NOMO-1 (cell line): Measurements from ENCODE around the gene MALAT1.

Experiments used
- DNase-seq, 2 experiments: peaks; one replicate each; lab custom pipeline; 2025; ENCODE audit not compliant: unreplicated experiment in 2 of 2; lab: John Stamatoyannopoulos, UW

The MALAT1 gene

DNA sequence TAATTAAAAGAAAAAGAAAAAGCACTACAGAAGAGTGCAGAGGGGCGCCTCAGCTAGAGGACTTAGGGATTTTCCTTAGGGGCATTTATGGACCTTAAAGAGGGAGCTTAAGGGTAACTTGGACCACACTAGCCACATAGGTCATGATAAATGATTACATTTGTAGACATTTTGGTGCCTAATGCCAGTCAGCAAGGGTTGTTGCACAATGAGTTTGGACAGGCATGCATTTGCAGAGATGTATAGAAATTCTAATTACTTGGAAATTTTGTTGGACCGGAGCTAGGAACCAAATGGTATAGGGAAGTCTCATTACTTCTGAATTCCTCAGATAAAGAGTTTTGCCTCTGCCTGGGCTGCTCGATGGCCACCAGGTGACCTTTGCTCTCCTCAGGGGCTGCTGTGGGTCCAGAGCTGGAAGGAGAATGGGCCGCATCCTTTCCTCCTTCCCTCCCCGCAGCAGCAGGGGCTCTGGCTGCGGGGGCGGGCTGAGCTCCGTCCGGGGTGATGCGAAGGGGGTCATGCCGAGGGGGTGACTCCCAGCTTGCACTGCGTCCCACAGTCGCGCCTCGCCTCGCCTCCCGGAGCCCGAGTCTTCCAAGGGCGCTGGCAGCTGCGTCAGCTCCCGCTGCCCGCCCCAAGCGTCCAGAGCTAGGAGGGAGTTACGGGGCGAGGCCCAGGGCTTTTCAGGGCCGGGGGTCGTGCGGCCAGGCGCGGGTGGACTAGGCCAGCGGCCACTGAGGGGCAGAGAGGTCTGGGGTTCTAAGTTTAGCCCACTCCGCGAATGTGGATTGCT is 20.3 kb upstream of the MALAT1 start:
- no peak for DNase-seq

DNA sequence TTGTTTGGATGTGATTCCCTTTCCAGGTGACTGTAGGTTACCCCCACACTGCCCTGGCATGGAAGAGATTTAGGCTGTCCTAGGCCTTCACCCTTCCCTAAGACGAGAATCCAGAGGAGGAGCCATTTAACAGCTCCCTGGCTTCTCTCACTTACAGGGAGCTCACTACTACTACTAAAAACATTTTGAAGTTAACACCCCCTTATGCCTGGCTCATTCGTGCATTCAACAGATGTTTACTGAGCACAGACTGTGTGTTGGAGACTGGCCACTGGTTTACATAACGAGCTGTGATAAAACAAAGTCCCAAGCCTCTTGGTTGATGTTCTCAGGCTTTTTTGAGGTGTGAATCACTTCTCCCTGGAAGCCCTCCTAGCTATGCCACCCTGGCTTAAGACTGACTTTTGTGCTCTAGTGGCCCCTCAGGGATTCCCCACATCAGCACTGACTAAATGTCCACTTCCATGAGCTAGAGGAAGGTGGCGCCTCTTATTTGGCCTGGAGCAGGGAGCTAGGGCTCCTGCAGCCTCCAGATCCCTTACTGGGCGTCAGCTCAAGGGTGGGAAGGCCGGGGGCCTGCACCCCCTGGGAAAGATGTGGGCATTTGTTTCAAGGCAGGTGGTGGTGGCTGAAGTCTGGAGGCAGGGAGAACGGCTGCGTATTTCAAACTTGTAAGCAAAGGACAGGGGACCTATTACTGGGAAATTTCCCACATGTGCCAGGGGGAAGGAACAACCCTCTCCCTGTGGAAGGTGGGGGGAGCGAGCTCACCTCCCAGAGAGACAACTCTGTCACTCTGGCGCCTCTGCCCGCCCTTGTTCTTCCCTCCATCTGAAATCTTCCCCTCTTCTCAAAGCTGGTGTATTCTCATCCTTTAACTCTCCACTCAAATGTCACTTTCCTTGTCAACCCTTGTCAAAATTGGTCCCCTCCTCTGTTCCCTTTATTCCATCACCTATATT is 19.4 kb upstream of the MALAT1 start:
- DNase-seq = no peak

DNA sequence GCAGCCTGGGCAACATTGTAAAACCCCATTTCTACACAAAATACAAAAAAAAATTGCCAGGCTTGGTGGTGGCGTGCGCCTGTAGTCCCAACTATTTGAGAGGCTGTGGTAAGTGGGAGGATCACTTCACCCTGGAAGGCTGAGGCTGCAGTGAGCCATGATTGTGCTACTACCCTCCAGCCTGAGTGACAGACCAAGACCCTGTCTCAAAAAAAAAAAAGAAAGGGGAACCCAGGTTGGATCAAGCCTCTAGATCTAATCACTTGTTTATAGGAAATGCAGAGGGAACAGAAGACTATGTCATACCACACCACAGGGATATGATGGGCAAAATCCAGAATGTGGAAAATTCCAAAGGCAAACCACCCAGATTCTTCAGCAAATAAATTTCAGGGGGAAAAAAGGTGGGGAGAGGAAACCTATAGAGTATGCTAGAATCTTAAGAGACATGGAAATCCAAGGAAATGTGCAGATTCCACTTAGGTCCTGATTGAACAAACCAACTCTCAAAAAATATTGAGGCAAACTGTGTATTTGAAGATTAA is 16.5 kb upstream of the MALAT1 start:
- DNase-seq = no peak

DNA sequence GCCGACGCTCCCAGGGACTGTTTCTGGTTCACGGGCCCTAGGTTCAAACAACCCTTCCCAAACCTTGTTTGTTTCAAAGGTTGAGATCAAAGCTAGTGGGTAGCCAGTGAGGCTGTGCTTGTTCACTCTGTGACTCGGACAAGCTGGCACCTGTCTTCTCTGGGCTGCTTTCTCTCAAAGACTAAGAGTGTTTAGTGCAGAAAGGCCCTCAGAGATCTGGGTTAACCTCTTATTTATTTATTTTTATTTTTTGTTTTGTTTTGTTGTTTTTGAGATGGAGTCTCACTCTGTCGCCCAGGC is 13.0 kb upstream of the MALAT1 start:
- DNase-seq = no peak

DNA sequence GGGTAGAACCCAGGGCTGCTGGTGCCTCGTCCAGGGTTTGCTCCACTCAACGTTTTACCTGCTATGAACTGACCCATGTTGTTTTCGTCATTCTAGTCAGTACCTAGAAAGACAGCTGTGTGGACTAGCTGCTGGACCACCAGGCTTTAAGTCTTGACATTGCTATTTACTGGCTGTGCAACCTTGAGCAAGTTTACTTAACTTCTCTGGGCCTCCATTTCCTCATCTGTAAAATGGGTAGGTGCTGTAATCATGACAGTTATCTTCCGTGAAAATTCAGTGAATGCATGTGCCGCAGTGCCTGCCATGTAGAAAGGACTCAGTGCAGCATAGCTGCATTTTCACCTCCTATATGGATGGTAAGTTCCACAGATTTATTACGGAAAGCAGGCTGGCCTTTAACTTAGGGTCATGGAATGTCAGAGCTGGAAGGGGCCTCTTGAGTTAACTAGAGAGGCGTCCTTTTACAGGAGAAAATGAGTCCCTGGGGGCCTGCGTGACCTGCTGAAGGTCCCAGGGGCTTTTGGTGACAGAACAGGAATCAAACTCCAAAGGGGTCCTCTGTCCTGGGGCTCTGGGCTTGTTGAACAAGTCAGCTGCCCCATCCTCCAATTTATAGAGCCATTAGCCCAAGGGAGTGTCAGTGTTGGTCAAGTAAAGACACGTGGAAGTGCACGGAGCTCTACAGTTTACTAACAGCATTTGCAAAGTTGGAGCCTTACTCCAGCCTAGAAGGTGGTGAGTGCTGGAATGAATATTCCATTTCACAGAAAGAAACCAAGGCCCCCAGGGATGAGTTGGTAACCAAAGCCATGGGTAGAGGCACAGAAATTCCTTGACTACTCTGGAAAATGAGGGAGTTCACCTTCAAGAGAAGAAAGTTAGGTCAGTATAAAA is 12.0 kb upstream of the MALAT1 start:
- no peak for DNase-seq

DNA sequence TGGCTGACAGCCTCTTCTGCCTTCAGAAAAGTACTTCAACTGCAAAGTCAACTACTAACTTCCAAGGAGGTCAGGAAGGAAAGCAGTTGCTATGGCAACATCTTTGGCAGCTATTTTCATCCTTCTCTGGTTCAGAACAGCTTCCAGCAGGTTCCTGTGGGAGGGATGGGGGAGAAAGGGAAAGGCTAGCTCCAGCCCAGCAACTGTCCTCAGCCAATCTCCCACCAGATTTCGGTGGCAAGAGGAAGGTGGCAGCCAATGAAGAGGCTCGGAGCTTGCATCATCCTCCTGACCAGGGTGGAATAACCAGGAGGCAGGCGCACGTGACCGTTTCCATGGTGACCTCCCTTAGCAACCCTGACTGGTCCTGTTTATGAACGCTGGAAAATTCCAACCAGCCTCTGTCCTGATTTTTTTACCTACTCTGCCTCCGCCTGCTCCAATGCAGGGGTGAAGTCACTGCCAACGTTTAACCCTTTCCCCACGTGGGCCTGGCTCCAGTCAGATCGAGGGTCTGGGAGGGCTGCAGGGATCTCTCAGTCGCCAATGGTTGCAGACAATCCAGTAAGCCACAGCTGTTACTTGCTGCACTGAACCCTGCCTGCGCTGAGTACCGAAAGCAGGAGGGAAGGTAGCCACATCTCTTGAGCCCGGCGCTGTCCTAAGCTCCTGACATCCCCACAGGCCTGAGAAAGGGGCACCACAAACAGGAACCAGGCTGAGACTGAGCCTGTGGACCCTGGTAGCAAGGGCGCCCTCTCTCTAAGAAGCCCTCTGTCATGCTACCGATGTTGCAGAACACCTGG is 11.2 kb upstream of the MALAT1 start:
- DNase-seq = peak; percentile 72 to 74

DNA sequence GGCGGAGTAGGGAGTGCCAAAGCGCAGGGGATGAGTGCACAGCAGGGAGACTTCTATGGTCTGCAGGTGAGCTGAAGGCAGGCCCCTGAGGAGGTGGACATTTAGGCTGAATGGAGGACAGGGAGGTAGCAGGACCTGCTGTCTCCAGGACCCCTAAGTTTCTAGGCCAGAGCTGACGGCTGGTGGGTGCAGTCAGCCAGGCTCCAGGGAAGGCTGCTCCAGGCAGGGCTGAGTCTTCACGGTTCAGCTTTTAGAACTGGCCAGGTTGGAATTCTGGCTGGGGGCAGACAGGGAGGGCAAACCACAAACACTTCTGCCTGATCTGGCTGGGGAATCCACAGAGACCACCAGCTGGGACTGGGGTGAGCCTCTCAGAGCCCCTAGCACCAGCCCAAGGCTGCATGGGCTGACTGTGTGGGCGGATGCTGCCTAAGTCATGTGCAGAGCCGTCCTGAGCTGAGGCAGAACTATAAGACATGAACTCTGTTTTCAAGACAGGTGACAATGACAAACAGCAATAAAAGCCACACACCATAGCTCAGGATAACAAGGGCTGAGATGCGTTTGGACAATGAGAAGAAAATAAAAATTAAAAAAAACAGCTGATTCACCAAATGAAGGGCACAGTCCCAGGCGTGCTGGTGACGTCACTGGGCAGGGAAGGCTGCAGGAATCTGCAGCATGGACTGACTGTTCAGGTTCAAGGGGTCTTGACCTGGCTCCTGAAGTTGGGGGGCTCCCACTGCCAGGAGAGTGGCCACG is 10.4 kb upstream of the MALAT1 start:
- no peak for DNase-seq

DNA sequence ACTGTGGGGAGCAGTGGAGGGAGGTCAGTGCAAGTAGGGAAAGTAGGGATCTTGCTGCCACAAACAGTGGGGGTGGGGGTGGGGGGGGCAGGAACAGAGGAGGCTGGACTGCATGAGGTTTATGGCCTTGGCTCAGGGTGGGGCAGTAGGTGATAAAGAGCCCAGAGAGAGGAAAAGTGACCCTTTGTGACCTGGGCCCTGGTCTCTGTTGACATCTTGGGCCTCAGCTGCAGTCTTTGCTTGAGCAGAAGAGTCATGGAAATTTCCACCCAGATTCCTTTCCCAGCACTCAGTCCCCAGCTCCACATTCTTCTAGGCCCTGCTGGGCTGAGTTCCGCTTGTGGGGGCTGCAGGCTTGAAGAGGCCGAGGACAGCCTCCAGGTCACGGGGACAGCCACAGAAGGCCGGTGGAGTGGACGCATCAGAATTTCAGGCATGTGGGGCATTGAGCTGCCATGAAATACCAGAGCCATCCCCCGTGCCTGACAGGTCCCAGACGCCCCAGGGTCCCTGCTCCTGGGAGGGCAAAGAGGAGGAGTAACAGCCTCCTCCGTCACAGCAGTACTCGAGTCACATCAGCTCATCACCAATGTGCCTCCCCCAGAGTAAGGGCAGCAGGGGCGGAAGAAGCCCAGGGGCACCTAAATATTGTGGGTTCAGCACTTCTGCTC is 9.7 kb upstream of the MALAT1 start:
- DNase-seq = no peak

DNA sequence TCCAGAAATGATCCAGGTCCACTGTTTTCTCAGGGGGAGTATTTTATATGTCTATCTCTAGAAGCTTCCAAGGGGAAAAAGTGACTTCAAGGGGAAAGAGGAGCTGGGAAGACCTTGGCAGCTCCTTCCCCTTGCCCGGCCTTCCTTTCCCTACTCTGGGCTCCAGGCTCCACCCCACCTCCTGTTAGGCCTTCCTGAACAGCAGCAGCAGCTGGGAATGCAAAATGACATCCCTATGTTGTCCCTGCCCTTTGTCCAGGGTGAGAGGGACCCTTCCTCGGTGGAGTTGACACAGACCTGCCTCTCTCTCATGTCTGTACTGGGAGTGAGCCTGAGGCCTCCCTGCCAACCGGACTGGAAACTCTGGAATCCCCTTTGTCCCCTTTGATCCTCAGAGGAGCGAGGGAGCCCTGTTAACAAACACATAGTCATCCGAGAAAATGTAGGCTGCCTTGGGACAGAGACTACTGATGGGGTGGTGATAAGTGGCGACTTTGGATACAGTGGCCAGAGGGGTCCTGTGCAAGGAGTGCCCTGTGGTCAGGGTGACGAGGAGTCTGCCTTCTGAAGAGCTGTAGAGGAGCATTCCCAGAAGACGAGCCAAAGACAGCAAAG is 9.0 kb upstream of the MALAT1 start:
- DNase-seq = no peak

DNA sequence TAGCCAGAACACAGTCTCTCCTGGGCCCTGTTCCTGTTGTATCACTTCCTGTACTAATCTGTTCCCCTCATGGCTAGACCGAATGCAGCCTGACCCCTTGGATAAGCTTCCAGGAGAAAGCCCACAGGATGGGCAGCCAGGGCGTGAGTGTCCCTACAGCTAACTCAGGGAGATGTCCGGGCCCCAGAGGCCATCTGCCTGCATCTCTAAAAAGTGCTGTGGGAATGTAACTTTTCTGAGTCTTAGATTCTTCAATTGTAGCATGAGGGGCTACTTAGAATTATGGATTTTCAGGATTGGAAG is 7.7 kb upstream of the MALAT1 start:
- no peak for DNase-seq

DNA sequence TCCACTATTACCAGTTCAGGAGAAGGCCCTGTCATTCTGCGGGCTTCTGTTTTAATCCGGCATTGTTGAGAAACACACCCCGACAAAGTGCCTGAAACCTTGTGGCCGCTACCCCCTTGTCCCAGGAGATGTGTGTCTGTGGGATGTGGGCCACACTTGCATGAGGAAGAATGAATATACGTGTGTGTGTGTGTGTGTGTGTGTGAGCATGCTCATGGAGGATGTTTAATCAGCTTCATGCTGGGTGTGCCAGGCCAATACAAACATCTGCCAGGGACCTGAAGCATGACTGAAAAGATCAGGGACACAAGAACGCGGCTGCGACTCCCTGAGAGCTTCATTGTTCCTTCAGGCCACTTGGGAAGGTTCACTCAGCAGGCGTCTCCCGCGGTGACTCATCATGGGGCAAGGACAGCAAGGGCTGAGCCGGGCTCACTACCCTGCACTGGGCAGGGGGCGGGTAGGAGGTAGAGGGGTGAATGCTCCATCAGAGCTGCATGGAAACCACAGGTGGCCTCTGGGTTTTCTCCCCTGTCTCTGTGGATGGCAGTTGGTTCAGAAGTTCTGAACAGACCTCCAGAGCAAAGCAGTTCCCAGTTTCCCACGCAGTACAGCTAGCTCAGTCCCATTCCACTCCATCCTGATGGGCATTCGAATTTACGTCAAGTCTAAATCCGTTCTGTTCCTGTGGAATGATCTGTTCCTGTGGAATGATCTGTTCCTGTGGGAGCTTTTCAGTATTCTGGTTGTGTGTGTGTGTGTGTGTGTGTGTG is 7.0 kb upstream of the MALAT1 start:
- DNase-seq = no peak

DNA sequence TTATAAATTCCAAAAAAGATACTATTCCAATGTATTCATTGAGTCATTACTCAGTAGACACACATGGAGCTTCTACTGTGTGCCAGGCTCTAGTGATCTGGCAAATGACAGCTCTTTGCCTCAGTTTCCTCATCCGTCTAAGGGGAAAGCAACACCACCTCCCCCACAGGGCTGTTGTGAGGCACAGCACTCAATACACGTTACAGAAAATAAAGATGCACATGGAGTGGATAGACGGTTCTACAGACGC is 6.5 kb upstream of the MALAT1 start:
- DNase-seq = no peak

DNA sequence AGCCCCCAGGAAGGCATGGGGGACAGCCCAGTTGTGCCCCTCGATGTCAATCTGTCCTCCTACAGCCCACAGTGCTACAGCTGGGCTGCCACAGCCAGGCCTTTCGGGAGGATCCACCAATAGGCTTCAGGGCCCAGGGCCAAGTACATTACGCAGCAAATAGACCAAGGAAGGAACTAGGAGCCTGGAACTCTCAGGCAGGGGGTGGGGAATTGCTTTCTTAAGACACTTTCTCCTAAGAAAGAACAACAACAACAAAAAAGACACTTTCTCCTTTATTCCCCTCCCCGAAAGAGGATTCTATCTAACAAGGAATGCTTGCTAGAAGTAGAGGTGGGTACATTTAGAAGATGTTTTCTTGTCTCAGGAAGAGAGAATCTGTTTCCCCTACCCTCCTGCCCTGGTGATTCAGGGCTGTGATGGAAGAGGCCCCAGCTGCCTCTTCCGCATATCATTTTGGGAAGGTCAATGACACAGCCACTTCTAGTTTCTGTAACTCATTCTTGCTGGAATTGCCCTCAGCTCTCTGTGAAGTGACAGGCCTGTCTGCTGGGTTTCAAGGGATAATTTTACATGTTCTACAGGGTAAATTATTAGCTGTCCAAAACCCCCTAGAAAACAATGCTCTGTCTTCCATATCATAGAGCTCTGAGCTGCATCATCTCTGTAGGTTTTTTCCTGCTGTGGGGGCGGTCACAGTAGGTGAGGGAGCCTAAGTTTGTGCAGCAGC is 6.0 kb upstream of the MALAT1 start:
- DNase-seq = peak; percentile 54 to 76

DNA sequence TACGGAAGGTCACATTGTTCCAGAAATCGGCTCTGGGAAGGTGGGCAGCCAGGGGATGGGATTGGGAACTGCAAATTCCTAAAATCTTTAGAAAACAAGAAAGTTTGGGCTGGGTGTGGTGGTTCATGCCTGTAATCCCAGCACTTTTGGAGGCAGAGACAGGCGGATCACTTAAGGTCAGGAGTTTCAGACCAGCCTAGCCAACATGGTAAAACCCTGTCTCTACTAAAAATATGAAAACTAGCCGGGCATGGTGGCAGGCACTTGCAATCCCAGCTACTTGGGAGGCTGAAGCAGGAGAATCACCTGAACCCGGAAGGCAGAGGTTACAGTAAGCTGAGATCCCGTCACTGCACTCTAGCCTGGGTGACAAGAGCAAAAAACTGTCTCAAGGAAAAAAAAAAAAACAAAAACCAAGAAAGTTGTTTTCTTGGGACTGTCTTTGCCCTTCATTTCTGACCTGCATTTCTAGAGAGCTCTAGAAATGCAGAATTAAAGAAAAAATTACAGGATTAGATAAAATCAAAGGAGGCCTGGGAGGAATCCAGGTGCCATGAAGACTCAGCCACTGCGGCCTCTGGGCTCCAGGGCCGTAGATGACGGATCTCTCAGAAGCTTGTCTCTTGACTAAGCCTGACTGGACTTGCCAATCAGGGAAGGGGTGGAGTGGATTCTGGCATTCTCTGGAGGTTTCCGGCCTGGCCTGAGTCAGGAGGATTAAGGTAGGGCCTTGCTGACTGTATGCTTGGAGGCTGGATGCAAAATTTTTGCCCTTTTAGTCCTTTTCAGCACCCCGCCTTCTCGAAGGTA is 5.3 kb upstream of the MALAT1 start:
- DNase-seq = no peak

DNA sequence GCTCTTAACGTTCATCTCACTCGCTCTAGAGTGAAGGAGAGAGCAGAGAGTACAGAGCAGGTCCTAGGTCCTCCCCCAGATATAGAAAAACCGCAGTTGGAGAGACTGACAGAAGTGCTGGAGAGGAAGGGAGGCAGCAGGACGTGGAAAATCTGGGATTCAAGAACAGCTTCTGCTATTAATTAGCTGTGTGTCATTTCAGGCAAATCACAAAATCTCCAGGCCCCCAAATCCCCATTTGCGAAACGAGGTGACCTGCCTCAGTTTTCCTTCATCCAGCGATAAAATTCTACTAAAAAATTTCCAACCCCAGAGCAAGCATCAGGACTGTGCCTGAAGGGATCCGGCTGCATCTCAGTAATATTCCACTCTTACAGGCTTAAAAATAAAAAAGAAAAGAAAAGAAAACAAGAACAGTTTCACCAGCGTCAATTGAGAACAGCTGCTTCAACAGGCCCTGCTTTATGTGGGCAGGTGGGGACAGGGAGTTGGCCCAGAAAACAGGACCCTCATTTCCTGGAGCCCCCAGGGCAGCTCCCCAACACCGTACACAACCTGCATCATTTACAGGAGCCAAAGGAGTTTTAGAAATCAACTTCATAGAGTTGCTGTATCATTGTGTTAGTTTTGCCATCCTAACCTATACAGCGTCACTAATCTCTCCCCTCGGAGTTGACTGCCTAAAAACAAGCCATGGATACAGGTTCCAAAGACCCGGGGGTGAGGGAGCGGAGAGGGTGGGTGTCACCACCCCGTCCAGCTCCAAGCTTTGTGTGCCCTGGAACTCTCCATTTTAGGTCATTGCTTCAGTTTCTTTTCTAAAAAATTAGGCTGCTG is 2.3 kb upstream of the MALAT1 start:
- DNase-seq = peak in 1 of 2 experiments; percentile 64
